GM12864 (cell line): Measurements from ENCODE around the gene ZFYVE19.

Experiments used
- DNase-seq: peaks from one replicate; pipeline ENCODE4 v3.0.0-alpha.2; 2011; ENCODE audit warnings: low read depth
- H3K4me3 ChIP-seq: 2 replicates; pipeline ENCODE4 v1.5.1; 2011; ENCODE audit warnings: mild to moderate bottlenecking, low read depth, low read length, control low read depth
- CTCF ChIP-seq: IDR thresholded peaks from 2 replicates; pipeline ENCODE4 v1.5.1; 2011; ENCODE audit warnings: low read depth, mild to moderate bottlenecking, moderate library complexity, low read length, control low read depth, inconsistent platforms; ENCODE audit errors: missing control alignments

ZFYVE19 gene

GRCh38 chr15:40776537-40777141 is 30.2 kb upstream of the ZFYVE19 start:
- DNase-seq = no peak
- no peak overlapping the region for H3K4me3 ChIP-seq
- TF ChIP-seq CTCF = no peak

GRCh38 chr15:40782609-40783227 is 24.2 kb upstream of the ZFYVE19 start:
- TF ChIP-seq CTCF = peak; percentile 94
- DNase-seq = no peak
- H3K4me3 ChIP-seq = no peak overlapping the region

- TF ChIP-seq CTCF = no peak
- no peak for DNase-seq
- no peak overlapping the region for H3K4me3 ChIP-seq
Observed at GRCh38 chr15:40785164-40785563, 21.7 kb upstream of the ZFYVE19 start.

GRCh38 chr15:40785814-40786213 is 21.1 kb upstream of the ZFYVE19 start:
- no peak overlapping the region for H3K4me3 ChIP-seq
- DNase-seq = no peak
- TF ChIP-seq CTCF = no peak

GRCh38 chr15:40787344-40787841 is 19.5 kb upstream of the ZFYVE19 start:
- no peak for TF ChIP-seq CTCF
- DNase-seq = no peak
- no peak overlapping the region for H3K4me3 ChIP-seq

GRCh38 chr15:40787991-40788390 is 18.9 kb upstream of the ZFYVE19 start:
- DNase-seq = no peak
- TF ChIP-seq CTCF = no peak
- H3K4me3 ChIP-seq = no peak overlapping the region

- no peak for DNase-seq
- TF ChIP-seq CTCF = no peak
- no peak overlapping the region for H3K4me3 ChIP-seq
Observed at GRCh38 chr15:40789119-40789518, 17.8 kb upstream of the ZFYVE19 start.
